HFFc6 (cell line): Measurements from ENCODE around the gene LEF1. TPM values are rescaled to one million over a fixed set of nuclear protein-coding genes. Genes with fewer than 3 reads are reported as not detected.
A peak's percentile ranks its signal among the peaks of the same experiment; 100 is the strongest.

ENCODE experiments used
- DNase-seq: peaks from one replicate; pipeline ENCODE4 v3.0.0-alpha.2; 2018
- H3K27ac Mint-ChIP-seq: 2 replicates; pipeline ENCODE4 v1.8.0; 2020; ENCODE audit warnings: mild to moderate bottlenecking, mixed read lengths
- H3K27me3 Mint-ChIP-seq: 2 replicates; pipeline ENCODE4 v1.8.0; 2021; ENCODE audit warnings: mild to moderate bottlenecking, moderate library complexity, mixed read lengths; ENCODE audit not compliant: insufficient read depth
- H3K36me3 Mint-ChIP-seq: 2 replicates; pipeline ENCODE4 v1.8.0; 2021; ENCODE audit warnings: low read depth, mixed read lengths
- H3K4me1 Mint-ChIP-seq: 2 replicates; pipeline ENCODE4 v1.8.0; 2020; ENCODE audit warnings: low read depth, mixed read lengths
- H3K4me3 Mint-ChIP-seq: 2 replicates; pipeline ENCODE4 v1.8.0; 2020; ENCODE audit warnings: mild to moderate bottlenecking, moderate library complexity, mixed read lengths
- H3K9me3 Mint-ChIP-seq: 2 replicates; pipeline ENCODE4 v1.8.0; 2020; ENCODE audit warnings: mild to moderate bottlenecking, mixed read lengths
- total RNA-seq, 6 experiments: library from RNA; stranded (reverse); fragmentation: NEBNext Ultra II Directional; extraction: Animal tissue kit (Norgen Biotek cat#: 25700); gene quantifications; 2 replicates in 1 of 6; 3 replicates in 5 of 6; pipeline ENCODE4 v1.2.3, GENCODE V29; 2021
- TF ChIP-seq, protein P1 (sequence below): fragments of 200-600 bp; sonication (generic); IDR thresholded peaks from 2 replicates; pipeline ENCODE4 v1.5.0; 2021; ENCODE audit warnings: antibody characterized with exemption, mild to moderate bottlenecking

Gene LEF1
- total RNA-seq, 6 experiments from 2014 or later, result 0.22 to 0.37 (median 0.31) TPM; not detected in 3

GRCh38 chr4:108030332-108030731 is 138.4 kb downstream of the LEF1 start:
- no peaks in the 10 kb centered on the region for H3K27me3 Mint-ChIP-seq
- H3K4me1 Mint-ChIP-seq, result peaks cover 27% of the 10 kb centered on the region
- TF ChIP-seq, protein P1, sequence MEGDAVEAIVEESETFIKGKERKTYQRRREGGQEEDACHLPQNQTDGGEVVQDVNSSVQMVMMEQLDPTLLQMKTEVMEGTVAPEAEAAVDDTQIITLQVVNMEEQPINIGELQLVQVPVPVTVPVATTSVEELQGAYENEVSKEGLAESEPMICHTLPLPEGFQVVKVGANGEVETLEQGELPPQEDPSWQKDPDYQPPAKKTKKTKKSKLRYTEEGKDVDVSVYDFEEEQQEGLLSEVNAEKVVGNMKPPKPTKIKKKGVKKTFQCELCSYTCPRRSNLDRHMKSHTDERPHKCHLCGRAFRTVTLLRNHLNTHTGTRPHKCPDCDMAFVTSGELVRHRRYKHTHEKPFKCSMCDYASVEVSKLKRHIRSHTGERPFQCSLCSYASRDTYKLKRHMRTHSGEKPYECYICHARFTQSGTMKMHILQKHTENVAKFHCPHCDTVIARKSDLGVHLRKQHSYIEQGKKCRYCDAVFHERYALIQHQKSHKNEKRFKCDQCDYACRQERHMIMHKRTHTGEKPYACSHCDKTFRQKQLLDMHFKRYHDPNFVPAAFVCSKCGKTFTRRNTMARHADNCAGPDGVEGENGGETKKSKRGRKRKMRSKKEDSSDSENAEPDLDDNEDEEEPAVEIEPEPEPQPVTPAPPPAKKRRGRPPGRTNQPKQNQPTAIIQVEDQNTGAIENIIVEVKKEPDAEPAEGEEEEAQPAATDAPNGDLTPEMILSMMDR, result peak; percentile 69
- H3K36me3 Mint-ChIP-seq, result peaks cover 17% of the 10 kb centered on the region
- peak overlapping the region; percentile 77 for H3K27ac Mint-ChIP-seq
- no peaks in the 10 kb centered on the region; the same call in 1 of the 2 replicates for H3K9me3 Mint-ChIP-seq
- DNase-seq, result peak; percentile 64
- H3K4me3 Mint-ChIP-seq, result no peak overlapping the region

- Mint-ChIP-seq H3K4me3 (no peak overlapping the region), H3K27ac (peak overlapping the region; percentile 77), H3K27me3 (no peaks in the 10 kb centered on the region), H3K36me3 (peaks cover 17% of the 10 kb centered on the region), H3K4me1 (peaks cover 27% of the 10 kb centered on the region), H3K9me3 (no peaks in the 10 kb centered on the region; the same call in 1 of the 2 replicates)
- peak; percentile 35 for DNase-seq
- TF ChIP-seq, protein P1, result no peak
Measured at GRCh38 chr4:108029731-108030130, 139.0 kb downstream of the LEF1 start.

- peak overlapping the region; percentile 77; the same call in 1 of the 2 replicates for H3K27ac Mint-ChIP-seq
- DNase-seq, result no peak
- no peaks in the 10 kb centered on the region; the same call in 1 of the 2 replicates for H3K9me3 Mint-ChIP-seq
- peaks cover 17% of the 10 kb centered on the region for H3K36me3 Mint-ChIP-seq
- TF ChIP-seq, protein P1, result no peak
- peaks cover 27% of the 10 kb centered on the region for H3K4me1 Mint-ChIP-seq
- no peaks in the 10 kb centered on the region for H3K27me3 Mint-ChIP-seq
- no peak overlapping the region for H3K4me3 Mint-ChIP-seq
Measured at GRCh38 chr4:108029016-108029720, 139.6 kb downstream of the LEF1 start.

- peaks cover 12% of the 10 kb centered on the region for H3K36me3 Mint-ChIP-seq
- H3K4me1 Mint-ChIP-seq, result peaks cover 8% of the 10 kb centered on the region
- TF ChIP-seq, protein P1, result no peak
- H3K9me3 Mint-ChIP-seq, result no peaks in the 10 kb centered on the region
- peaks cover 2% of the 10 kb centered on the region for H3K27me3 Mint-ChIP-seq
- H3K27ac Mint-ChIP-seq, result no peak overlapping the region
- no peak overlapping the region for H3K4me3 Mint-ChIP-seq
- DNase-seq, result no peak
Measured at GRCh38 chr4:108024878-108025165, 143.9 kb downstream of the LEF1 start.

GRCh38 chr4:108024085-108024877 is 144.5 kb downstream of the LEF1 start:
- TF ChIP-seq, protein P1, result no peak
- DNase-seq, result no peak
- Mint-ChIP-seq H3K36me3 (peaks cover 12% of the 10 kb centered on the region; the same call in 1 of the 2 replicates), H3K9me3 (no peaks in the 10 kb centered on the region), H3K4me3 (no peak overlapping the region), H3K4me1 (peaks cover 3% of the 10 kb centered on the region), H3K27ac (no peak overlapping the region), H3K27me3 (peaks cover 2% of the 10 kb centered on the region)
